ENCODE measurements around the gene SPSB4.
A peak's percentile ranks its signal among the peaks of the same experiment; 100 is the strongest.

SPSB4 gene

GRCh38 chr3:141055536-141056445, 4.6 kb downstream of the SPSB4 start:
- DNase-seq, result no peak

DNA sequence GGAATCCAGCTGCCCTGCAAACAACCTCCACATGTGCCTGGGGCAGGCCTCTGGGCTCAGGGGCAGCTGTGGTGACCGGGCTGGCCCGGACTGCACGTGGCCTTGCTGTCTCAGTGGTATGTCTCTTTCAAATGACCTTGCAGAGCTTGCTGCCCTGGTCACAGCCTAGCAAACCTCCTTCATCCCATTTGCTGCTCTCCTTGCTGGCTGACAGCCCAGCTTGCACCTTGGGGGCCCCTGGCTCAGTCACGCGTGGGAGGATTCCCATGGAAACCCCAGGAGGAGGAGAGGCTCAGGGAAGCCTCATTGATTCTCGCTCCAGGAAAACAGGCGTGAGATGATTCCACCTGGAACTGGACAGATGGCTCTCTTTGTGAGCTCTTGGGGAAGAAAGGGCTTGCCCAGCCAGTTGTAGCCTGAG, 5.6 kb downstream of the SPSB4 start:
- peak; percentile 91 for DNase-seq

- DNase-seq, result no peak
Observed at GRCh38 chr3:141057436-141057835, 6.3 kb downstream of the SPSB4 start.

DNA sequence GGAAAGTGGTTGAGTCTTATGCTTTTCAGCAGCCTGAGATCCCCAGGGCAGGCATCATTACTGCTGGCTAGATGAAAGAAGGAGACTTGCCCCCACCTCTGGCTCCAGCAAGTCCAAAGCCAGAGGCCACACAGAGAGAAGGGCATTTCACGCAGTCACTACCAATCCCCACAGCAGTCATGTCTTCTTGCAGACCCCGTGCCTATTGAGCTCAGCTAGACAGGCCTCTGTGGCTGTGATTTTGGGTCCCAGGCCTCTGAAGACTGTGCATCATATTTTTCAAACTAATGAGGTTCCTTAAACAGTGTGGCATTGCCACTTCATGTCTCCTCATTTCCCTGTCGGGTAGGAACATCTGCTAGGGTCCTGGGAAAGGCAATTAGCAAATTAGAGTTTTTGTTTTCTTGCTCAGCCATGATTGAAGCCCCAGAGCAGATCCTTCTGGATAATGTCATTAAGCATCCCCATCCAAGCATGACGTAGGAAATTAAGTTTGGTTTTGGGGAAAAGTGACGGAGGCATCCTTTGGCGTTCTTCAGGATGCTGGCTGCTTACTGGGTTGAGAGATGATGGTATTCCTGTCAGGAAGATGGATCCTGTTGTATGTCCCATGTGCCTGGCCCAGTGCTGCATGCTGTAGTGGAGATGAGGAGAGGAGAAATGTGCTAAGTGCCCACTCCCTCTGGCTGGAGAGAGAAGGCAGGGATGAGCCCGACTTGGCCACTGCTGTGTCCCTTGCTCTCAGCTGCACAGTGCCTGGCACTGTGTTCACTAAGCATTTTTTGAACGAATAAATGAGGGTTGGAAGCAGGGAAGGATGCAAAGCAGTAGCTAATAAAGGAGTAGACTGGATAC, 7.0 kb downstream of the SPSB4 start:
- peak; percentile 56 for DNase-seq

DNA sequence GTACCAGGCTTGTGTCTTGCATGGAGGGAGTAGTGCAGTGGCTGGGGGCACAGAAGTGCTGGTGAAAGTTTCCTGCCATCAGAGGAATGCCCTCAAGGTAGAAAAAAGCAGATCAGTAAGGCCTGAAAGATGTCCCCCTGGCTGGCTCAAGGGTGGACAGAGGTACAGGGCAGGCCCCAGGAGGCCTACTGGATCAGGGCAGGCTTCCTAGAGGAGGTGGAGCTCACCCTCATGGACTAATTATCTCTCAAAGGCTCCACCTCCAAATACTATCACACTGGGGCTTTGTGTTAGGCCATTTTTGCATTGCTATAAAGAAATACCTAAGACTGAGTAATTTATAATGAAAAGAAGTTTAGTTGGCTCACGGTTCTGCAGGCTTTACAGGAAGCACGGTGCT, 7.8 kb downstream of the SPSB4 start:
- no peak for DNase-seq

DNA sequence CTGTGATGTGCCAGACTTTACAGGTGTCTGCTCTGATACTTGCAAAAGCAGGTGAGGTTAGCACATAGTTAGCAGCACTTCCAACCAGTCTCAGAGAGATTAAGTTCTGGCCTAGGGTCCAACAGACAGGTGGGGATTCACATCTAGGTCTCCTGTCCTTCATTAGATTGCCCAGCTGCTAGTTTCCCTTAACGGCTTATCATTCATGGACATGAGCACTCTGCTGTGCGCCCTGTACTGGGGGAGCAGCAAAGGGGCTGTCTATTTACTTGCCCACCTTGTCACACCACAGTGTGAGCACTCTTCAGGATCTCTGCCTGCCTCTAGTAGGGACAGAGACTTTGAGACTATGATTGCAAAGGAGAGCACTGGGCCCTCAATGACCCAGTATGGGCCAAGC, 8.7 kb downstream of the SPSB4 start:
- DNase-seq, result no peak

GRCh38 chr3:141060327-141060726, 9.2 kb downstream of the SPSB4 start:
- DNase-seq, result no peak

DNA sequence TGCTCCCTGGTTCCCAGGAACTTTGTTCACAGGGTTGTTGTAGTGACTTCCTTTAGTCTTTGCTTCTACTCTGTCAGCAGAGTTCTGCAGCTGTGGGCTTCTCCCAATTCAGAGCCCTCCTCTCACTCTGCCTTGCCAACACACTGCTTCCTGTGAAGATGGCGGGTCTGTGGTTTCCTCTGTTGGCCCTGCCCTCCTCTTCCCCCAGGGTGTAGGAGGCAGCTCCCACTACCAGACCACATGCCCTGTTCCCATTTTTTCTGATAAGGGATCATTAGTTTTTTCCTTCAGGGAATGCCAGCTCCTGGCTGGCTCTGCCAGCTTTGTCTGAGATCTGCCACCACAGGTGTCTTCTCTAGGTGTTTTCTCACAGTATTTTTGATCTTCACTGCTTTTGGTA, 12.7 kb downstream of the SPSB4 start:
- DNase-seq, result peak; percentile 53

DNA sequence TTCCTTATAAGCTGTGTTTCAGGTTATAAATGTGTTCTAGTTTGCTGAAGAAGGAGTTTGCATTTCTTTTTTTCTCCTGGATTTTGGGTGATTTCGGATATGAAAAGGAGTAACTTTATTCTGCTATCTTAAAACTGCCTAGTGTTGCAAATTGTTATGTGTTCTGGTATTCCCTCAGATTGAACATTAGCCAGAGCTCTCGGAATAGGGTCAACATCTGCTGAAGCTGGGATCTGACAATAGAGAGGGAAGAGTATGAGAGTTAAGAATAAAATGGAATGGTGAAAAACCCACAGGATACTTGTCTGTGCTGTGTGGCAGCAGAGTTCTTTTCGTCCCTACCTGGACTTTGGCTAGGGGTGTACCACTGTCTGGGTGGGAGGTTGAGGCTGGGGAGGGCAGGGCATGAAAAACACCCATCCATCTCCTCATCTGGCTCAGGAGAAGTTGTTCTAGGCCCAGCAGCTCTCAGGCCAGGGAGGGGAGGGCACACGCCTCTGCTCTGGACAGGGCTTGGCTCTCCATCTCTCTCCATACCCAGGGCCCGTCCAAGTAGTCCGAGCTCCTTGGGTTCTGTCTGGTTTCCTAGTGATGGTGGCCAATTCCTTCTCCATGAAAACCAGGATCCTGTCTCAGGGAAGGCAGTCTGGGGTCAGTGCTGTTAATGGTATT, 13.2 kb downstream of the SPSB4 start:
- no peak for DNase-seq

DNA sequence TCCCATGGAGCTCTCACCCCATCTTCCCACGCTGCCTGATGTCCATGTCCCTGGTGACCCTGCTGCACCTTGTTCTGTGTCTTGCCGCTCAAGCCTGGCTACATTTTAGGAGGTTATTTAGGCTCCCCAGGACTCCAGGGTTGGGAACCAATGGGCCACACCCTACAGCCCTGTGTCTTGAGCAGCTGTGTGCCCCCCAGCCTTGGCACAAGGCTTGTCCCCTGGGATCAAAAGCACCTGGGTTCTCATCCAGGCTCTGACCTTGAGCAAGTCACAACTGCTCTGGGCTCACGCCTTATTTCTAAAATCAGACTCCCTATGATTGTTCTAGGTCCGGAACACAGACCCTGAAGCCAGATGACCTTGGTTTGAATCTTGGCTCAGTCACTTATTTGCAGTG, 14.1 kb downstream of the SPSB4 start:
- DNase-seq, result peak; percentile 17

DNA sequence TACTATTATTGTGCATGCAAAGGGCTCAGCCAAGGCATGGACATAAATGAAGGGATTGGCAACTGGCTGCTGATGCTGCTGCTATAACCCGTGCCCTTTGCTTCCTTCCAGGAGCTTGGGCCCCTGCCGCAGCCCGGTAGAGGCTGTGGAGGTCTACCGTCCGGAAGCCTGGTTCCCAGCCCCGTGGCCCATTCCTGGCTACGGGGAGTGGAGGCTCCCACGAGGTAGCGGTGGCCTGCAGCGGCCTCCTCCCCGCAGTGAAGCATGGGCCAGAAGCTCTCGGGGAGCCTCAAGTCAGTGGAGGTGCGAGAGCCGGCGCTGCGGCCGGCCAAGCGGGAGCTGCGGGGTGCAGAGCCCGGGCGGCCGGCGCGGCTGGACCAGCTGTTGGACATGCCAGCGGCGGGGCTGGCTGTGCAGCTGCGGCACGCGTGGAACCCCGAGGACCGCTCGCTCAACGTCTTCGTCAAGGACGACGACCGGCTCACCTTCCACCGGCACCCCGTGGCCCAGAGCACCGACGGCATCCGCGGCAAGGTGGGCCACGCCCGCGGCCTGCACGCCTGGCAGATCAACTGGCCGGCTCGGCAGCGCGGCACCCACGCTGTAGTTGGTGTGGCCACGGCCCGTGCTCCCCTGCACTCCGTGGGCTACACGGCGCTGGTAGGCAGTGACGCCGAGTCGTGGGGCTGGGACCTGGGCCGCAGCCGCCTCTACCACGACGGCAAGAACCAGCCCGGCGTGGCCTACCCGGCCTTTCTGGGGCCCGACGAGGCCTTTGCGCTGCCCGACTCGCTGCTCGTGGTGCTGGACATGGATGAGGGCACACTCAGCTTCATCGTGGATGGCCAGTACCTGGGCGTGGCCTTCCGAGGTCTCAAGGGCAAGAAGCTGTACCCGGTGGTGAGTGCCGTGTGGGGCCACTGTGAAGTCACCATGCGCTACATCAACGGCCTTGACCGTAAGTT, 15.0 kb downstream of the SPSB4 start:
- DNase-seq, result no peak

DNA sequence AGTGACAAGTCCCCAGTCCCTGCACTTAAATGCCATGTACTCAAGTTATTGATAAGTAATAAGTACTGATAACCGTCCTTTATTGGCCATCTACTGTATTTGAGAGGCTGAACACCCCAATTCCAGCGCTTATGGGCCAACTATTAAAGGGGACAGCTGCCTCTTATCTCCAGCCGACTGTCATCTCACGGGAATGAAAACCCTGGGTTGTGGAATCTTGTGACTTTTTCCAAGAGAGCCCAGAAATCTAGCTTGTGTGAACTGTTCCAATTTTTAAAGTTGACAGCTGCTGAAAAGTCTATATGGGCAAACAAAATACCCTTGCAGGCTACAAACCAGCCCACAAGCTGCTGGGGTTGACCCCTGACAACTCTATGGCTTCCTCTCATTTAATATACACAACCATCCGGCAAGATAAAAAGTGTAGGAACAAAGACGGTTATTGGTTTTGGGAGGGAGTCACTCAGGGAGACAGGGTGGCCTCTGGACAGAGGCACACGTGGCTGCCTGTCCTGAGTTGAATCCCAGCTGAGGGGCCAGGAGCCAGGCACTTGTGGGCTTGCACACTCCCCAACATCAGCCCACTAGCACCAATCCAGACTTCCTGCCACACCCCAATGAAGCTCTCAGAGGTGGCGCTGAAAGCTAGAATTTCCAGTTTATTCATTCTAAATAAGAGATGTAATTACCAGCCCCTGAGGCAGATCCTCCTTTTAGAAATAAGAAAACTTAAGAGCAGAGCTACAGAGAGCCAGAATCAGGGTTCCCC, 16.2 kb downstream of the SPSB4 start:
- DNase-seq, result peak; percentile 14

GRCh38 chr3:141070229-141070628, 19.1 kb downstream of the SPSB4 start:
- no peak for DNase-seq

- DNase-seq, result peak; percentile 14
Observed at GRCh38 chr3:141070727-141071357, 19.7 kb downstream of the SPSB4 start.

GRCh38 chr3:141071681-141072260, 20.6 kb downstream of the SPSB4 start:
- DNase-seq, result peak; percentile 10

DNA sequence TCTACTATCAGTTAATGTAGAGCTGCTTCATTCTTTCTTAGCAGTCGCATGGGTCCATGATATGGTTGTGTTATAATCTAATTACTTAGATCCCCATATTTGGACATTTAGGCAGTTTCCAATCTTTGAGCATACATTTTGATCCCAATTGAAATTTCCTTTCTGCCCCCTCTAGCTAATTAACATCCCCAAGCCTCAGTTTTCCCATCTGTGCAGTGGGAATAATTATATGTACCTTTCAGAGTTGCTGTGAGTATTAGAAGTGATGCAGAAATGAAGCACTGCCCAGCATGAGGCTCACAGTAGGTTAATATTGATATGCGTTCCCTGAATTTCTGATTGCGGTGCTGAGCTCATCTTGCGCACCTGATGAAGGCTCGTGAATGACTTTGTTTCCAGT, 21.8 kb downstream of the SPSB4 start:
- DNase-seq, result no peak

DNA sequence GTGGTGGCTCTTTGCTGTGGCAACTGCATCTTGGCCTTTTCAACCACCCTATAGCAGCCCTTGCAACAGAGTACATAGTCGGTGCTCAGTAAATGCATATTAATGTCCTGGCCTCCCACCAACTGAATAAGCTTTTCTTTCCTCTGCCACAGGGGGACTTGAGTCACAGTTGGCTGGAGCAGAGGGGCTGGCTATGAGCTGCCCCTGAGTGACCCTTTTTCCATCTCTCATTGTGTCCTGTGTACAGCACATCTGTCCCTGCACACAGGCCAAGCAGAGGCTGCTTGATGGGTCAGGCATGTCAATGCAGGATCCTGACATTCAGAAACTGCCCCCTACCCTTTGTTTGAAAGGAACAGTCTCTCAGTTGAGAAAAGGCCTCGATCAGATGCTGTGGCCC, 22.4 kb downstream of the SPSB4 start:
- peak; percentile 17 for DNase-seq

DNA sequence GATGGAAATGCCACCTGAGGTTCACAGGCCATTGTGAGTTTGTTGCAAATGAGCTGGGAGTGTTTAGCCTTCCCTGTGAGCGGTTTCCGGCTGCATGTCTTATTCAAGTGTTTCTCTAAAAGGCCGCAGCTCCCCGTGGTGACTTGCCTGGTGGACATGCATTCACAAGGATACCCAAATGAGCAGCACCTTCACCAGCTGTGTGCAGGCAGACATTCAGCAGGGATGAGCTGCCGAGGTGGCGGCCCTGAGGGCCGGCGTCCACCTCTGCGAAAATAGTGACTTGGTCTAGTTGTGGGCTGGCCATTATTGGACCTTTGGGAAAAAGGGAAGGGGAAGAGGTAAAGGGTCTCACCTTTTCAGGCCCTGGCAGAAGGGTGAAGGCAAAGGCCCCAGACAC, 23.4 kb downstream of the SPSB4 start:
- peak; percentile 18 for DNase-seq

GRCh38 chr3:141076036-141076773, 25.1 kb downstream of the SPSB4 start:
- peak; percentile 86 for DNase-seq
